Pericardium fibroblast (primary cell): ENCODE results near the gene CASP9. TPM values are rescaled to one million over a fixed set of nuclear protein-coding genes. Genes with fewer than 3 reads are reported as not detected.

Source experiments
- total RNA-seq: library from RNA; depleted of rRNA; stranded (reverse); fragments of >200 nt; gene quantifications from 2 replicates; pipeline ENCODE4 v1.2.3, GENCODE V29; 2015

CASP9 gene
- 5.9 and 6.8 TPM in 2 replicates for total RNA-seq

GRCh38 chr1:15524021-15524282, at the start of gene CASP9:
Gene CASP9, minus strand, starts transcription at chr1:15524215. Its CDS starts 15 bp downstream, at chr1:15524200.

DNA sequence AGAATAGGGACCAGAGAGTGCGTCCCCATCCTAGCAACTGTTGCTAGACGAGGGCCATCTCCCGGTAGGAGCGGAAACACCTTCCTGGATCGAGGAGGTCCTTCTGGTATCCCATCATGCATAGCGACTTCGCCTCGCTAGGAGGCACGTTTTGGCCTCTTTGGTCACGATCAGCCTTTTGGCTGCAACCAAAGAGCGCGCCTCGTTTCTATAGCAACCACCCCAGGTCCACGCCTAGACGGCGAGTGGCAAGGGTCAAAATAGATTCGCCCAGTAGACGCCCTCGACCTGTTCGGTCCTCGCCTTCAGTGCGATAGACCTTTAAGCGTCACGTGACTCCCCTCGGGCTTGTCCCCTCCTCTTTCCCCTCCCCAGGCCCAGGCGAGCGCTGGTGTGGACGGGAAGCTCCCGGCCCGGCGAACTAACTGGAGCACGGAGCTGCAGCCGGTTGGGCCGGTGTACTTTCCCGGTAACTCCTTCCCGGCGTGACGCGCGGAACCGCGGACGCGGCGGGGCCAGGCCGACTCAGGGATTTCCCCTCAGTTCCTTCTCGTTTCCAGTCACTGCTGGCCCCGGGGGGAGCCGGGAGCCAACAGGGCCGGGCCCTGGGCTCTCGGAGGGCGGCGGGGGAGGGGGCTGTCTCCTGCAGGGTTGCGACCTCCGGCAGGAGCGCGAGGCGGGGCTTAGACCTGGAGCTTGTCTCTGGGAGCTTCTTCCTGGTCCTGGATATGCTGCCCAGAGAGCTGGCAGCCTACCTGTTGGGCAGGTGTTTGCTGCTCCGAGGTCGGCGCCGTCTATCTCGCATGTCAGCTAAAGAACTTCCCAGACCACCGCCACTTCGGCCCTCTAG, 2.7 kb upstream of the CASP9 start, which contains the start of gene DNAJC16:
TSS of gene DNAJC16 (plus strand) at position 359 of the 850 bp plus-strand sequence. CDS start 2,258 bp downstream, outside the sequence.

GRCh38 chr1:15475752-15476314, 48.2 kb downstream of the CASP9 start, which contains the start of gene CELA2B:
Gene CELA2B, plus strand, starts transcription at chr1:15476104. Its CDS starts 22 bp downstream, at chr1:15476126.

DNA sequence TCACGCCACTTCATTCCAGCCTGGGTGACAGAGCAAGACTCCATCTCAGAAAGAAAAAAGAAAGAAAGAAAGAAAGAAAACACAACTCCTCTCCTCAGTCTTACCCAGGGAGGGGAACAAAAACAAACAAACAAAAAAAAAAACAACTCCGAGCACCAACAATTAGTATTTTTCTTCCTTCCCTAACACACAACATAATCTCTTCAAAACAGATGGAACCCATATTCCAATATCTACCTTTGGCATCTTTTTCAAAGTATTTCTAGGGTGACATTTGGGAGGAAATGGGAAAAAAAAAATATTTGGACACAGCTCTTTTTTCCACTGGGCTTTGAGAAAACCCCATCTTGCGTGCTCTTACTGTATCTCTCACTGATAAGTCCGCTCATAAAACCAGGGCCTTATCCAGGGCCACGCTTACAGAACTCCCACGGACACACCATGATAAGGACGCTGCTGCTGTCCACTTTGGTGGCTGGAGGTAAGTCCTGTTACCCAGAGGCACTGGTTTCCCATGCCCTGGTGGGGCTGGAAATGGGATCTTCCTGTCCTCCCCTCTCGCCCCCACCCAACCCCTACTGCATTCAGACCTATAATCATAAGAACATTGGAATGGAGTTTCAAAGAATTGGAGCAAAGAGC, 67.6 kb downstream of the CASP9 start, which contains the start of gene CELA2A:
TSS of gene CELA2A (plus strand) at position 420 of the 642 bp plus-strand sequence. CDS start at position 442, 22 bp downstream.

Other genes with a start within 250 kb of the CASP9 start
- gene EFHD2, start 114.3 kb downstream of the CASP9 start, total RNA-seq = 18.7 and 31.2 TPM in 2 replicates
- gene CTRC, start 85.8 kb downstream of the CASP9 start, total RNA-seq = not detected in 2 replicates
- not detected in 2 replicates for gene CELA2A, start 67.5 kb downstream of the CASP9 start, total RNA-seq
- gene CELA2B, start 48.1 kb downstream of the CASP9 start, total RNA-seq = not detected in 2 replicates
- gene DNAJC16, start 2.6 kb upstream of the CASP9 start, total RNA-seq = 9.7 and 14.1 TPM in 2 replicates
- 0.12 and 0.26 TPM in 2 replicates for gene AGMAT, start 60.8 kb upstream of the CASP9 start, total RNA-seq
- 5.3 and 9.9 TPM in 2 replicates for gene DDI2, start 93.2 kb upstream of the CASP9 start, total RNA-seq
- 37.3 and 40.0 TPM in 2 replicates for gene PLEKHM2, start 160.1 kb upstream of the CASP9 start, total RNA-seq
- 0.58 and 3.9 TPM in 2 replicates for gene SLC25A34, start 212.0 kb upstream of the CASP9 start, total RNA-seq
- not detected in 2 replicates for gene TMEM82, start 218.3 kb upstream of the CASP9 start, total RNA-seq
- gene FBLIM1, start 234.6 kb upstream of the CASP9 start, total RNA-seq = 58.8 and 103 TPM in 2 replicates